ENCODE data around the gene PLB1.

Gene PLB1

DNA sequence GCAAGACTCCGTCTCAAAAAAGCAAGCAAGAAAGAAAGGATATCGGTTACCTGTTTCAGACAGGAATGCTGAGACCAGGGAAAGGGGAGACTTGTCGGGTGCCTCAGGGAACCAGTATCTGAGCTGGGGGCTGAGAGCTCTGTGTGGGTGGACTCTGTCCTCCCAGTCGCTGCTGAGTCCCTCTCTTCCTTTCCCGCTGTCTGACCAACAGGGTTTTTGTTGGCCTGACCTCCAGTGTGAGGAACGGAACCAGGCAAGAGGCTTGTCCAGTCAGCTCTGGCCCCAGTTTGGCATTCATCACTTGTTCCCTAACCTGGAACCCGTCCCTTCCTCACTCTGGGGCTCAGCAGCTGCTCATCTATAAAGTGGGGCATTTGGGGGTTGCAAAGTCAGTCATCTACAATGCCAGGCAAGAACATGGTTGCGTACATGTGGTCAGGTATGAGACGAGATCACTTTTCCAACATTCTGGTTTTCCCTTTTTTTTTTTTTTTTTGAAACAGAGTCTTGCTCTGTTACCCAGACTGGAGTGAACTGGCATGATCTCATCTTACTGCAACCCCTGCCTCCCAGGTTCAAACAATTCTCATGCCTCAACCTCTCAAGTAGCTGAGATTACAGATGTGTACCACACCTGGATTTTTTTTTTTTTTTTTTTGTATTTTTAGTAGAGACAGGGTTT is 116.4 kb downstream of the PLB1 start:
- TF ChIP-seq CTCF (conservative IDR thresholded peaks at IDR 0.05), result no peak
- no peak overlapping the region; the same call in 1 of the 2 replicates for H3K27ac ChIP-seq

GRCh38 chr2:28613186-28613585 is 117.3 kb downstream of the PLB1 start:
- peak overlapping the region; percentile 32 for H3K27ac ChIP-seq
- no peak for TF ChIP-seq CTCF (conservative IDR thresholded peaks at IDR 0.05)

GRCh38 chr2:28613633-28614501 is 118.0 kb downstream of the PLB1 start:
- peak overlapping the region; percentile 32 for H3K27ac ChIP-seq
- TF ChIP-seq CTCF (conservative IDR thresholded peaks at IDR 0.05), result no peak

DNA sequence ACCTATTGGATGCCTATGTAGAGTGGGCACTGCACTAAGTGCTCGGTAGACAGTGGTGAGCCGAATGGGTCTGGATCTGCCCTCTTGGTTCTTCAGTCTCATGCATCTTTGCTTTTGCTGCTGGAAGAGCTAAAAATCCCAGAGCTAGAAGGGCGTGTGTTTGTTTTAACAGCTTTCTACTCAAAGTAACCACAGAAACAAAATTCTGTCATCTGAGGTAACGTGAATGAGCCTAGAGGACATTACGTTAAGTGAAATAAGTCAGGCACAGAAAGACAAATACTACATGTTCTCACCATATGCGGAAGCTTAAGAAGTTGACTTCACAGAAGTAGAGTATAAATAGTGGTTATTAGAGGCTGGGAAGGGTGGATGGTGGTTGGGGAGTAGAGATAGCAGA is 119.8 kb downstream of the PLB1 start:
- no peak overlapping the region for H3K27ac ChIP-seq
- no peak for TF ChIP-seq CTCF (conservative IDR thresholded peaks at IDR 0.05)

DNA sequence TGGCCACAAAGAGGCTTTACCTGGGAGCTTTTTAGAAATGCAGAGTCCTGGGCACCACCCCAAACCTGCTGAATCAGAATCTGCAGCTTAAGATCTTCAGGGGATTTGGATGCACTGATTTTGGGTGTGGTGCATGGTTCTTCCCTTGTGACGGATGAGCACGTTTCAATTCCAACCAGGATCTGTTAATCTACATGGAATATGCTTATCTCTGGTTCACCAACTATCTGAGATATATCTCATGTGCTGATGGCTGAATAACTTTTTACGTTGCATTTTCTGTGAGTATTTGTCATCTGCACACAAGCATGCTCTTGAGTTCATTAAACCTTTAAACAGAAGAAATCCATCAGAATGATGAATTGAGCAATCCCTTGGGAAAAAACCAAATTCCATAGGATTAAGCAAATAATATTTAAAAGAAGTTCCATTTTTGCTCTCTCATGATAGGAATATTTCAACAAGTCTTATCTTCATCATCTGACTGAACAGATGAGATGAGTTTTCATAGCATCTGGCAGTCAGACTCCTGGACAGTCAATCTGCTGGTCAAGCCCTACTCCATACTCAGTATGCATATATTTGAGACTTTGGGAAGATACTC is 120.6 kb downstream of the PLB1 start:
- TF ChIP-seq CTCF (conservative IDR thresholded peaks at IDR 0.05), result no peak
- H3K27ac ChIP-seq, result peak overlapping the region; percentile 64; the same call in 1 of the 2 replicates

DNA sequence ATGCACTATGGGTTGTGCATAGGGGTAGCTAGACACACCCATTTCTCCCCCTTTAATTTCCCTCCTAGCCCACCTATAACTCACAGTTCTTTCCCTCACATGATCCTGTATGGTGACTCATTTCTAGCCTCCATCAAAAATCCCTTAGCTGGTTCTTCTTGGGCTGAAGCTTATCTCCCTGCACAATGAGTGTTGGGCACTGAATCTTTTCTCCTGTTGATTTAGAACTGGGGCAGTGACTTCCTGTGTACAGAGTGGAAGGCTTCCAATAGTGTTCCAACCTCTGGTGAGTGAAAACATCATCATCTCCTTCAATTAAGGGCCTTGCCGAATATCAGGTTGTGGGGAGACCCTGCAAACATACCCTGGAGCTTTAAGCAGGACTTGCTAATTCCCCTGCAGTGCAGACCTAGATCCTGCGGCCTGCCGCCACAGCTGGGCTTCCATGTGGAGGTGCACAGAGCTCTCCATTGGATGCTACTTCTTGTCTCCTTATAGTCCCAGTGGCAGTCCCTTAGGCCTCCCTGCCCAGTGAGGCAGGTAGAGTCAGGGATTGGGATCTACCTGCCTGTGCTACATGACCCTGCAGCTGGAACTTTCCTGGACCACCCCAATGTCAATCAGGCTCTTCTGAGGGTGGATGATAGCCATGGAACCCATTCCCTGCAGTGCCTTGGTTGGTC is 121.8 kb downstream of the PLB1 start:
- no peak for TF ChIP-seq CTCF (conservative IDR thresholded peaks at IDR 0.05)
- peak overlapping the region; percentile 64 for H3K27ac ChIP-seq

Data from VCaP (cell line).